Medulla oblongata (tissue), 1 donor: Measurements from ENCODE around the gene HDAC11.
"Not testable (repeated sequence)": the region's sequence is repeated elsewhere in the genome, so short reads cannot be mapped to it uniquely, and the experiment has no call there.

Experiments
- DNase-seq: peaks from one replicate; pipeline ENCODE4 v3.0.0-alpha.2; 2015; ENCODE audit errors: extremely low spot score

Gene HDAC11

GRCh38 chr3:13479582-13480339 lies at the start of gene HDAC11:
TSS of gene HDAC11 (plus strand) at chr3:13480306. CDS start at chr3:13480348, 42 bp downstream.
- DNase-seq, result peak; percentile 99

- DNase-seq, result not testable (repeated sequence)
These were observed 49.7 kb upstream of the HDAC11 start for GRCh38 chr3:13430411-13430875.

- DNase-seq, result no peak
These were observed 48.0 kb upstream of the HDAC11 start for GRCh38 chr3:13432093-13432492.

- no peak for DNase-seq
These were observed 46.2 kb upstream of the HDAC11 start for GRCh38 chr3:13433912-13434311.

GRCh38 chr3:13436213-13436612 lies 43.9 kb upstream of the HDAC11 start:
- DNase-seq, result not testable (repeated sequence)

- DNase-seq, result no peak
These were observed 39.8 kb upstream of the HDAC11 start for GRCh38 chr3:13440204-13440817.

GRCh38 chr3:13442882-13443281 lies 37.2 kb upstream of the HDAC11 start:
- not testable (repeated sequence) for DNase-seq

GRCh38 chr3:13451301-13451673 lies 28.8 kb upstream of the HDAC11 start:
- no peak for DNase-seq

GRCh38 chr3:13452490-13453335 lies 27.4 kb upstream of the HDAC11 start:
- peak; percentile 94 for DNase-seq

- no peak for DNase-seq
These were observed 24.5 kb upstream of the HDAC11 start for GRCh38 chr3:13455644-13456043.

GRCh38 chr3:13457593-13457992 lies 22.5 kb upstream of the HDAC11 start:
- DNase-seq, result no peak

GRCh38 chr3:13459605-13460340 lies 20.3 kb upstream of the HDAC11 start:
- DNase-seq, result no peak

GRCh38 chr3:13460341-13460736 lies 19.8 kb upstream of the HDAC11 start:
- no peak for DNase-seq

- DNase-seq, result no peak
These were observed 18.7 kb upstream of the HDAC11 start for GRCh38 chr3:13461169-13462124.

GRCh38 chr3:13462125-13462629 lies 17.9 kb upstream of the HDAC11 start:
- no peak for DNase-seq

- no peak for DNase-seq
These were observed 17.3 kb upstream of the HDAC11 start for GRCh38 chr3:13462822-13463221.

- peak; percentile 62 for DNase-seq
These were observed 16.3 kb upstream of the HDAC11 start for GRCh38 chr3:13463618-13464400.

GRCh38 chr3:13465236-13465873 lies 14.8 kb upstream of the HDAC11 start:
- DNase-seq, result no peak

GRCh38 chr3:13466781-13467180 lies 13.3 kb upstream of the HDAC11 start:
- no peak for DNase-seq
